PC-3 (cell line): Measurements from ENCODE around the gene VPS37C. TPM values are rescaled to one million over a fixed set of nuclear protein-coding genes. Genes with fewer than 3 reads are reported as not detected.

Source experiments
- ATAC-seq: fragments of 200-7000 bp; cut with Tn5 transposase; 2 replicates; pipeline ENCODE4 v1.9.1; 2020; ENCODE audit warnings: mild to moderate bottlenecking, moderate library complexity
- BruUV-seq: library from RNA; stranded (reverse); fragments of 400-500 nt; replicated peaks from 2 replicates; lab custom pipeline; 2021; lab: Mats Ljungman, UMichigan
- CTCF ChIA-PET: fragments of 300-600 bp; sonication (Branson Sonifier 250); formaldehyde crosslinking; loops from one replicate; lab custom pipeline; 2022; ENCODE audit warnings: antibody characterized with exemption; lab: Charles Lee
- POLR2A ChIA-PET: fragments of 300-600 bp; sonication (Branson Sonifier 250); formaldehyde crosslinking; loops from one replicate; lab custom pipeline; 2022; ENCODE audit warnings: antibody characterized with exemption; ENCODE audit not compliant: unreplicated experiment; lab: Charles Lee
- DNase-seq: peaks from one replicate; pipeline ENCODE4 v3.0.0-alpha.2; 2015
- H2AFZ ChIP-seq: fragments of 300-600 bp; sonication (generic); 2 replicates; pipeline ENCODE4 v1.6.0; 2016; ENCODE audit warnings: antibody characterized with exemption, low read length
- H3F3A ChIP-seq: fragments of 300-600 bp; sonication (generic); one replicate; pipeline ENCODE4 v1.6.0; 2017; ENCODE audit warnings: antibody characterized with exemption, low read length, control low read depth, mild to moderate bottlenecking; ENCODE audit not compliant: unreplicated experiment
- H3K27ac ChIP-seq: fragments of 300-600 bp; sonication (generic); 2 replicates; pipeline ENCODE4 v1.5.1; 2016; ENCODE audit warnings: mild to moderate bottlenecking, low read length
- H3K27me3 ChIP-seq: fragments of 300-600 bp; sonication (generic); 2 replicates; pipeline ENCODE4 v1.6.1; 2016; ENCODE audit warnings: low read length, mixed read lengths
- H3K36me3 ChIP-seq: fragments of 300-600 bp; sonication (generic); 2 replicates; pipeline ENCODE4 v1.6.1; 2016; ENCODE audit warnings: low read depth, mixed run types, low read length, mixed read lengths
- H3K4me1 ChIP-seq: fragments of 300-600 bp; sonication (generic); 2 replicates; pipeline ENCODE4 v1.5.1; 2016; ENCODE audit warnings: low read length; ENCODE audit not compliant: insufficient read depth
- H3K4me2 ChIP-seq: fragments of 300-600 bp; sonication (generic); 2 replicates; pipeline ENCODE4 v1.6.0; 2016; ENCODE audit warnings: low read length
- H3K4me3 ChIP-seq: fragments of 300-600 bp; sonication (generic); 2 replicates; pipeline ENCODE4 v1.5.1; 2016; ENCODE audit warnings: mild to moderate bottlenecking, low read length, mixed read lengths
- H3K79me2 ChIP-seq: fragments of 300-600 bp; sonication (generic); 2 replicates; pipeline ENCODE4 v1.6.1; 2017; ENCODE audit warnings: low read length, mixed read lengths
- H3K9ac ChIP-seq: fragments of 300-600 bp; sonication (generic); 2 replicates; pipeline ENCODE4 v1.6.0; 2016; ENCODE audit warnings: mild to moderate bottlenecking, low read length
- H3K9me2 ChIP-seq: fragments of 300-600 bp; sonication (generic); replicated peaks from 2 replicates; pipeline ENCODE4 v1.6.1; 2016; ENCODE audit warnings: mixed run types, low read length, mixed read lengths
- H3K9me3 ChIP-seq: fragments of 300-600 bp; sonication (generic); 2 replicates; pipeline ENCODE4 v1.6.1; 2016; ENCODE audit warnings: low read length, mixed read lengths
- H4K20me1 ChIP-seq: fragments of 300-600 bp; sonication (generic); 2 replicates; pipeline ENCODE4 v1.6.1; 2016; ENCODE audit warnings: low read length, mixed read lengths
- CTCF ChIP-seq: fragments of 300-600 bp; sonication (generic); conservative IDR thresholded peaks from 2 replicates; pipeline ENCODE4 v1.5.1; 2017; ENCODE audit warnings: antibody characterized with exemption, low read depth, mild to moderate bottlenecking, low read length
- EZH2 ChIP-seq: fragments of 300-600 bp; sonication (generic); IDR thresholded peaks from one replicate; pipeline ENCODE4 v1.6.1; 2017; ENCODE audit warnings: antibody characterized with exemption, mild to moderate bottlenecking, low read length; ENCODE audit not compliant: unreplicated experiment
- EZH2phosphoT487 ChIP-seq: fragments of 300-600 bp; sonication (generic); IDR thresholded peaks from 2 replicates; pipeline ENCODE4 v1.6.1; 2018; ENCODE audit warnings: mild to moderate bottlenecking, antibody characterized with exemption, low read length, borderline replicate concordance
- intact Hi-C: fragments of 100-400 bp; cut with micrococcal nuclease; formaldehyde crosslinking; loops from 2 replicates; pipeline ENCODE4 v1.9.0; 2023
- total RNA-seq: library from RNA; depleted of rRNA; stranded (reverse); fragments of >200 nt; gene quantifications from 2 replicates; pipeline ENCODE4 v1.2.3, GENCODE V29; 2014

The VPS37C gene
- total RNA-seq, 1 experiment from 2014 or later, result 28.9 TPM

- H3K9me3 ChIP-seq, result no peaks in the 10 kb centered on the region
- no peaks in the 10 kb centered on the region for H3F3A ChIP-seq
- H3K36me3 ChIP-seq, result no peaks in the 10 kb centered on the region
- DNase-seq, result no peak
- no peak overlapping the region for H3K27ac ChIP-seq
- H3K27me3 ChIP-seq, result no peaks in the 10 kb centered on the region
- no peak overlapping the region for H3K4me2 ChIP-seq
- H3K4me1 ChIP-seq, result peaks cover 17% of the 10 kb centered on the region
- H3K9ac ChIP-seq, result no peak overlapping the region
- no peak overlapping the region for H3K4me3 ChIP-seq
- peaks cover 73% of the 10 kb centered on the region for H3K79me2 ChIP-seq
- no peaks in the 10 kb centered on the region for H4K20me1 ChIP-seq
- ChIA-PET CTCF (no interaction called here), POLR2A (no interaction called here)
- no peak overlapping the region for H2AFZ ChIP-seq
- no peak for ATAC-seq
- BruUV-seq, result no TSS peak
- intact Hi-C loops, result no loop called here
- TF ChIP-seq EZH2 (no peak), EZH2phosphoT487 (no peak), CTCF (no peak)
- H3K9me2 ChIP-seq, result no peaks in the 10 kb centered on the region
These were observed 15.8 kb downstream of the VPS37C start for GRCh38 chr11:61145228-61146005.

GRCh38 chr11:61144511-61145179 is 16.6 kb downstream of the VPS37C start:
- CTCF ChIA-PET, result no interaction called here
- H3K79me2 ChIP-seq, result peaks cover 71% of the 10 kb centered on the region
- intact Hi-C loops, result no loop called here
- H3F3A ChIP-seq, result no peaks in the 10 kb centered on the region
- no peak overlapping the region for H2AFZ ChIP-seq
- no peak overlapping the region for H3K4me2 ChIP-seq
- H3K9me3 ChIP-seq, result no peaks in the 10 kb centered on the region
- no peaks in the 10 kb centered on the region for H4K20me1 ChIP-seq
- POLR2A ChIA-PET, result no interaction called here
- no peaks in the 10 kb centered on the region for H3K27me3 ChIP-seq
- BruUV-seq, result no TSS peak
- no peaks in the 10 kb centered on the region for H3K36me3 ChIP-seq
- DNase-seq (no peak), ATAC-seq (no peak)
- no peak for TF ChIP-seq EZH2phosphoT487
- TF ChIP-seq CTCF, result no peak
- TF ChIP-seq EZH2, result no peak
- peaks cover 9% of the 10 kb centered on the region for H3K4me1 ChIP-seq
- no peak overlapping the region for H3K27ac ChIP-seq
- no peak overlapping the region for H3K4me3 ChIP-seq
- no peak overlapping the region for H3K9ac ChIP-seq
- no peaks in the 10 kb centered on the region for H3K9me2 ChIP-seq

- no peaks in the 10 kb centered on the region for H3K36me3 ChIP-seq
- intact Hi-C loops, result no loop called here
- no peaks in the 10 kb centered on the region for H3K27me3 ChIP-seq
- H4K20me1 ChIP-seq, result no peaks in the 10 kb centered on the region
- ATAC-seq, result peak; percentile 85
- CTCF ChIA-PET, result interaction anchor here (0.6 kb wide), 1 partner anchor 24 kb away, joined by 3 read pairs; no protein-coding TSS in a partner anchor
- POLR2A ChIA-PET, result no interaction called here
- H3K9me2 ChIP-seq, result no peaks in the 10 kb centered on the region
- H3K27ac ChIP-seq, result no peak overlapping the region
- H3K4me1 ChIP-seq, result peaks cover 3% of the 10 kb centered on the region; the same call in 1 of the 2 replicates
- no peak overlapping the region for H2AFZ ChIP-seq
- H3K9me3 ChIP-seq, result no peaks in the 10 kb centered on the region
- peak; percentile 58 for DNase-seq
- BruUV-seq, result no TSS peak
- H3K79me2 ChIP-seq, result peaks cover 49% of the 10 kb centered on the region
- no peaks in the 10 kb centered on the region for H3F3A ChIP-seq
- H3K4me2 ChIP-seq, result no peak overlapping the region
- H3K9ac ChIP-seq, result no peak overlapping the region
- no peak for TF ChIP-seq CTCF
- H3K4me3 ChIP-seq, result no peak overlapping the region
These were observed 18.8 kb downstream of the VPS37C start for GRCh38 chr11:61142424-61142823.
